ENCODE data around the gene FGD2. TPM values are rescaled to one million over a fixed set of nuclear protein-coding genes. Genes with fewer than 3 reads are reported as not detected.

Gene FGD2
- total RNA-seq, 2 experiments from 2014 or later: 1.2 TPM

DNA sequence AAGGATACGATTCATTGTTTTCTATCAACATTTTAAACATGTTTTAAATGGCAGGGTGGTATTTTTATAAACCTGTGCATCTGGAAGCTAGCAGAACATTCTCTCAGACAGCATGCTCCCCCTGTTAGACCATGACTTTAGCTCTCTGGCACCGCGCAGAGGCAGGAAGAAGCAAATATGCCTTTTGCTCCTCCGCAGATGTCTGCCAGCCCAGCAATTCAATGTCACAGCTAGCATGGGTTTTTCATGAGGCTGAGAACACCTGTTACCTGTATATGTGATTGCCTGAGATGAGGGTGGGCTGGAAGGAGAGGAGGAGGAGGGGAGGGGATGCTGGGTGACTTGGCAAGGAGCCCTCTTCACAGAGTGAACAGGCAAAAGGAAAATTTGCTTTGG, 26.1 kb upstream of the FGD2 start:
- Mint-ChIP-seq H3K4me1 (ENCODE audit: low read depth) (peaks cover 32% of the 10 kb centered on the region), H3K27me3 (no peaks in the 10 kb centered on the region), H3K4me3 (peak overlapping the region; percentile 79), H3K36me3 (ENCODE audit: low read depth) (peaks cover 69% of the 10 kb centered on the region), H3K27ac (peak overlapping the region; percentile 85), H3K9me3 (no peaks in the 10 kb centered on the region)
- ChIA-PET POLR2A (interaction anchor here (0.7 to 1.7 kb wide), 6 partner anchors 16 to 193 kb away, joined by 3 to 6 read pairs (median 4); partner anchors contain the start of genes C6orf89 and PPIL1), CTCF (interaction anchor here (0.6 to 1.1 kb wide), 5 partner anchors 24 to 106 kb away, joined by 3 to 8 read pairs (median 3); partner anchors contain the start of gene C6orf89)
- Histone ChIP-seq H3K4me1 (ENCODE audit: insufficient read depth, low read length) (peaks cover 46% of the 10 kb centered on the region), H3K9me3 (ENCODE audit: control insufficient read depth in 1 of 2, insufficient read depth in 1 of 2, low read length in 2 of 2) (no peaks in the 10 kb centered on the region), H3K27ac (ENCODE audit: low read depth in 1 of 2, low read length in 2 of 2) (no peak overlapping the region), H3K4me3 (ENCODE audit: low read length) (no peak overlapping the region), H3K36me3 (ENCODE audit: insufficient read depth, low read length) (peaks cover 65% of the 10 kb centered on the region), H3K27me3 (ENCODE audit: control insufficient read depth in 1 of 2, insufficient read depth in 2 of 2, low read length in 2 of 2) (no peaks in the 10 kb centered on the region)
- intact Hi-C loops (cut with DNase I, micrococcal nuclease): loop anchor here (1.0 to 5.0 kb wide), 5 partner anchors 38 to 95 kb away; partner anchors contain the start of gene C6orf89 (in 2 of the 2)
- DNase-seq: peak in 10 of 14 experiments; percentile 19 to 68 (median 42)
- ATAC-seq (ENCODE audit: poor library complexity): peak; percentile 90
- TF ChIP-seq, protein P1, sequence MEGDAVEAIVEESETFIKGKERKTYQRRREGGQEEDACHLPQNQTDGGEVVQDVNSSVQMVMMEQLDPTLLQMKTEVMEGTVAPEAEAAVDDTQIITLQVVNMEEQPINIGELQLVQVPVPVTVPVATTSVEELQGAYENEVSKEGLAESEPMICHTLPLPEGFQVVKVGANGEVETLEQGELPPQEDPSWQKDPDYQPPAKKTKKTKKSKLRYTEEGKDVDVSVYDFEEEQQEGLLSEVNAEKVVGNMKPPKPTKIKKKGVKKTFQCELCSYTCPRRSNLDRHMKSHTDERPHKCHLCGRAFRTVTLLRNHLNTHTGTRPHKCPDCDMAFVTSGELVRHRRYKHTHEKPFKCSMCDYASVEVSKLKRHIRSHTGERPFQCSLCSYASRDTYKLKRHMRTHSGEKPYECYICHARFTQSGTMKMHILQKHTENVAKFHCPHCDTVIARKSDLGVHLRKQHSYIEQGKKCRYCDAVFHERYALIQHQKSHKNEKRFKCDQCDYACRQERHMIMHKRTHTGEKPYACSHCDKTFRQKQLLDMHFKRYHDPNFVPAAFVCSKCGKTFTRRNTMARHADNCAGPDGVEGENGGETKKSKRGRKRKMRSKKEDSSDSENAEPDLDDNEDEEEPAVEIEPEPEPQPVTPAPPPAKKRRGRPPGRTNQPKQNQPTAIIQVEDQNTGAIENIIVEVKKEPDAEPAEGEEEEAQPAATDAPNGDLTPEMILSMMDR (IDR thresholded peaks at IDR 0.05): peak; percentile 58

DNA sequence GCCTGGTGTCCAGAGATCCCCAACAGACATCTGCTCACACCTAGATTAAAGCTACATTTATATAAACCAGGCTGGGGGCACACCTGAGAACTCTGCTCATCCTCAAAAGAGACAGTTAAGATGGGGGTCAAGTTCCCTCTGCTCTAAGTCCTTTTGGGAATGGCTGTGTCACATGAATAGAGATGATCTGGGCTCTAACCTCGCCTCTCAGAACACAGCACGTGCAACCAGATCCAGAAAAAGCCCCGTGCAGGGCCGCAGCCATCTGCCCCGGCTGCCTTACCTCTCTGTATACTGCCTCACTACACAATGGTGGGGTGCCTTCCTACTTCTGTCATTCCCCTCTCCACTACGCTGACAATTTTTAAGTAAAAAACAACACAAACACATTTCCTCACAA, 25.3 kb upstream of the FGD2 start:
- POLR2A ChIA-PET: interaction anchor here (1.4 to 1.7 kb wide), 2 partner anchors 11 to 33 kb away, joined by 3 to 5 read pairs; no protein-coding TSS in a partner anchor

DNA sequence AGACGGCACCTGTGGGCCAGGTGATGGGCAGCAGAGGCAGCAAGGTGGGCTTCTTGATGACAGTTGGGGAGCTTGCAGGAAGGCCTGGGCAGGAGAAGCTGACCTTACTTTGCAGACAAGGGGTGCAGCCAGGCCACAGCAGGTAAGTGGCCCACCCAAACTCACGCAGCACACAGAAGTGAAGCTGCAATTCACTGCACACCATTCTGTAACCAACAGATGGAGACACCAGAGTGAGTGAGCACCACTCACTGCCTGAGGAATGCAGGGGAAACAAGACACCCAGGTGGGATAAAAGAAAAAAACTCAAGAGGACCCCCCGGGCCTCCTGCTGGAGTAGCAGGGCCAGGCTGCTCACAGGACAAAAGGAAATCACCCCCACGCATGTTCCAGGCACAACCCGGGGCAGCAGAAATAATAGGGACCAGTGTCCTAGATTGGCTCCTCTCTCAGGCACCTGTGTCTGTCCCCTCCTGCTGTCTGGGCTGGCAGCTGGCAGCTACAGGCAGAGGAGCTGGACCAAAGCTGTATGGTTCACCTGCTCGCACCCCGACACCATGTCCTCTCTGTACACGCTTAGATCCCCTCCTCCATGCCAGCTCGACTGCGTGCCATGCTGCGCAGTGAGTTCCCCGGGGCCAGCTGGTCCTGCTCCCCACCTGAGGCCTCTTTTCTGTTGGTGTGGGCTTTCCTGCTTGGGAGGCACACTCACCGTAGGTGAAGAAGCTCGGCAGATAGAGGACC, 24.4 kb upstream of the FGD2 start:
- DNase-seq (no peak), ATAC-seq (ENCODE audit: poor library complexity) (no peak)
- Mint-ChIP-seq H3K9me3 (no peaks in the 10 kb centered on the region), H3K36me3 (ENCODE audit: low read depth) (peaks cover 52% of the 10 kb centered on the region), H3K4me3 (no peak overlapping the region), H3K4me1 (ENCODE audit: low read depth) (peaks cover 32% of the 10 kb centered on the region), H3K27me3 (no peaks in the 10 kb centered on the region), H3K27ac (peak overlapping the region; percentile 85)
- intact Hi-C loops (cut with DNase I, micrococcal nuclease): no loop called here
- H3K27ac ChIP-seq (ENCODE audit: low read depth in 1 of 2, low read length in 2 of 2): no peak overlapping the region
- no peak overlapping the region for H3K4me3 ChIP-seq (ENCODE audit: low read length)
- peaks cover 48% of the 10 kb centered on the region for H3K36me3 ChIP-seq (ENCODE audit: insufficient read depth, low read length)
- no peaks in the 10 kb centered on the region for H3K9me3 ChIP-seq (ENCODE audit: control insufficient read depth in 1 of 2, insufficient read depth in 1 of 2, low read length in 2 of 2)
- TF ChIP-seq, protein P1 (IDR thresholded peaks at IDR 0.05): no peak
- POLR2A ChIA-PET: interaction anchor here (1.4 kb wide), 1 partner anchor 12 kb away, joined by 3 read pairs; no protein-coding TSS in a partner anchor
- CTCF ChIA-PET: interaction anchor here (0.8 to 1.7 kb wide), 3 partner anchors 37 to 95 kb away, joined by 3 to 5 read pairs (median 4); partner anchors contain the start of gene C6orf89
- peaks cover 56% of the 10 kb centered on the region for H3K4me1 ChIP-seq (ENCODE audit: insufficient read depth, low read length)
- H3K27me3 ChIP-seq (ENCODE audit: control insufficient read depth in 1 of 2, insufficient read depth in 2 of 2, low read length in 2 of 2): no peaks in the 10 kb centered on the region

More for the DNA sequence above, 25.3 kb upstream of the FGD2 start:
- intact Hi-C loops (cut with DNase I, micrococcal nuclease): no loop called here
- Mint-ChIP-seq H3K4me3 (peak overlapping the region; percentile 31), H3K9me3 (no peaks in the 10 kb centered on the region), H3K36me3 (ENCODE audit: low read depth) (peaks cover 61% of the 10 kb centered on the region), H3K27ac (peak overlapping the region; percentile 85), H3K4me1 (ENCODE audit: low read depth) (peaks cover 32% of the 10 kb centered on the region), H3K27me3 (no peaks in the 10 kb centered on the region)
- H3K4me3 ChIP-seq (ENCODE audit: low read length): no peak overlapping the region
- no peak overlapping the region for H3K27ac ChIP-seq (ENCODE audit: low read depth in 1 of 2, low read length in 2 of 2)
- no peaks in the 10 kb centered on the region for H3K27me3 ChIP-seq (ENCODE audit: control insufficient read depth in 1 of 2, insufficient read depth in 2 of 2, low read length in 2 of 2)
- ATAC-seq (ENCODE audit: poor library complexity) (no peak), DNase-seq (no peak)
- TF ChIP-seq, protein P1 (IDR thresholded peaks at IDR 0.05): no peak
- H3K36me3 ChIP-seq (ENCODE audit: insufficient read depth, low read length): peaks cover 57% of the 10 kb centered on the region
- peaks cover 53% of the 10 kb centered on the region for H3K4me1 ChIP-seq (ENCODE audit: insufficient read depth, low read length)
- CTCF ChIA-PET: no interaction called here
- no peaks in the 10 kb centered on the region for H3K9me3 ChIP-seq (ENCODE audit: control insufficient read depth in 1 of 2, insufficient read depth in 1 of 2, low read length in 2 of 2)
